ENCODE results near the gene ITGB3. TPM values are rescaled to one million over a fixed set of nuclear protein-coding genes. Genes with fewer than 3 reads are reported as not detected.

The ITGB3 gene
- total RNA-seq, 3 donors from 2014 or later (not counting 1 experiment from before 2014, with no cell fraction given), result 4.2 to 30.6 (median 11.6) TPM

DNA sequence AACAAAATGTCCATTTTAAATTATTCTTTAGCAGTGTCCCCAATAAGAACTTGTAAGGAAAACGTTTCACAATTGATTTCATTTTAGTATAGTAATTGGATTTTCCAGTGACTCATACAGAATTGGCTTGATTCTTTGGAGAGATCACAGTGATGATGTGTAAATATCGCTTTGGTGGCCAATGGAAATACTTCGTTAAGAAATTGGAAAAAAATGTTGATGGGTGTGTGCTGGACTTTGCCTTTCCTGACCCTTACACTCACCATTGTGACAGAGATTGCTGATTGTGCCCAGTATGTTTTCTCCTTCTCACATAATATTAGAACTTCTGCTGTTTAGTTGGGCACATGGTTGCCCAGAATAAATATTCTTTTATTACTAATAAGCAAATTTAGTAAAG lies 62.7 kb downstream of the ITGB3 start:
- DNase-seq, result no peak
- H3K36me3 Mint-ChIP-seq, result no peaks in the 10 kb centered on the region
- Histone ChIP-seq H3K36me3 (ENCODE audit: control insufficient read depth, insufficient read depth, low read length) (no peaks in the 10 kb centered on the region), H3K27ac (ENCODE audit: low read length) (no peak overlapping the region), H3K4me3 (ENCODE audit: low read length) (no peak overlapping the region), H3K9me3 (ENCODE audit: control insufficient read depth, insufficient read depth, low read length) (no peaks in the 10 kb centered on the region), H3K27me3 (ENCODE audit: control insufficient read depth, insufficient read depth, low read length) (no peaks in the 10 kb centered on the region), H3K4me1 (ENCODE audit: control insufficient read depth, insufficient read depth, low read length) (no peaks in the 10 kb centered on the region)
- H3K9me3 Mint-ChIP-seq, result no peaks in the 10 kb centered on the region
- ATAC-seq, result no peak
- TF ChIP-seq, protein P1, sequence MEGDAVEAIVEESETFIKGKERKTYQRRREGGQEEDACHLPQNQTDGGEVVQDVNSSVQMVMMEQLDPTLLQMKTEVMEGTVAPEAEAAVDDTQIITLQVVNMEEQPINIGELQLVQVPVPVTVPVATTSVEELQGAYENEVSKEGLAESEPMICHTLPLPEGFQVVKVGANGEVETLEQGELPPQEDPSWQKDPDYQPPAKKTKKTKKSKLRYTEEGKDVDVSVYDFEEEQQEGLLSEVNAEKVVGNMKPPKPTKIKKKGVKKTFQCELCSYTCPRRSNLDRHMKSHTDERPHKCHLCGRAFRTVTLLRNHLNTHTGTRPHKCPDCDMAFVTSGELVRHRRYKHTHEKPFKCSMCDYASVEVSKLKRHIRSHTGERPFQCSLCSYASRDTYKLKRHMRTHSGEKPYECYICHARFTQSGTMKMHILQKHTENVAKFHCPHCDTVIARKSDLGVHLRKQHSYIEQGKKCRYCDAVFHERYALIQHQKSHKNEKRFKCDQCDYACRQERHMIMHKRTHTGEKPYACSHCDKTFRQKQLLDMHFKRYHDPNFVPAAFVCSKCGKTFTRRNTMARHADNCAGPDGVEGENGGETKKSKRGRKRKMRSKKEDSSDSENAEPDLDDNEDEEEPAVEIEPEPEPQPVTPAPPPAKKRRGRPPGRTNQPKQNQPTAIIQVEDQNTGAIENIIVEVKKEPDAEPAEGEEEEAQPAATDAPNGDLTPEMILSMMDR (IDR thresholded peaks at IDR 0.05), result no peak
- intact Hi-C loops (cut with micrococcal nuclease), result loop anchor here (5.0 kb wide), 1 partner anchor 314 kb away; no protein-coding TSS in a partner anchor
- no peak overlapping the region for H3K27ac Mint-ChIP-seq
- no peak overlapping the region for H3K4me3 Mint-ChIP-seq
- H3K4me1 Mint-ChIP-seq, result no peaks in the 10 kb centered on the region
- H3K27me3 Mint-ChIP-seq (ENCODE audit: low read depth in 2 of 2), result peaks cover 9 to 11% of the 10 kb centered on the region in 2 donors
- no CpG with 5 or more reads among the region's 3 CpGs for WGBS (ENCODE audit: insufficient coverage)

DNA sequence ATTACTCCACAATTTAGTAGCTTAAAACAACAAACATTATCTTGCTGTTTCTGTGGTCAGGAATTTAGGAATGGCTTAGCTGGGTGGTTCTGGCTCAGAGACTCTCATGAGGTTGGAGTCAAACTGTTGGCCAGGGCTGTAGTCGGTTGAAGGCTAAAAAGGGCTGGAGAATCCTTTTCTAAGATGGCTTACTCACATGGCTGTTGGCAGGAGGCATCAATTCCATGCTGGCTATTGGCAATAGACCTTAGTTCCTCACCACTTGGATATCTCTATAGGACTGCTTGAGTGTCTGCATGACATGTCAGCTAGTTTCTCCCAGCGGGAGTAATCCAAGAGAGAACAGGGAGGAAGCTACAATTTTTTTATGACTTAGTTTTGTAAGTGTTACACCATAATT lies 63.5 kb downstream of the ITGB3 start:
- no peak for DNase-seq
- peaks cover 9 to 12% of the 10 kb centered on the region in 2 donors for H3K27me3 Mint-ChIP-seq (ENCODE audit: low read depth in 2 of 2)
- intact Hi-C loops (cut with micrococcal nuclease), result loop anchor here (5.0 kb wide), 1 partner anchor 315 kb away; no protein-coding TSS in a partner anchor

DNA sequence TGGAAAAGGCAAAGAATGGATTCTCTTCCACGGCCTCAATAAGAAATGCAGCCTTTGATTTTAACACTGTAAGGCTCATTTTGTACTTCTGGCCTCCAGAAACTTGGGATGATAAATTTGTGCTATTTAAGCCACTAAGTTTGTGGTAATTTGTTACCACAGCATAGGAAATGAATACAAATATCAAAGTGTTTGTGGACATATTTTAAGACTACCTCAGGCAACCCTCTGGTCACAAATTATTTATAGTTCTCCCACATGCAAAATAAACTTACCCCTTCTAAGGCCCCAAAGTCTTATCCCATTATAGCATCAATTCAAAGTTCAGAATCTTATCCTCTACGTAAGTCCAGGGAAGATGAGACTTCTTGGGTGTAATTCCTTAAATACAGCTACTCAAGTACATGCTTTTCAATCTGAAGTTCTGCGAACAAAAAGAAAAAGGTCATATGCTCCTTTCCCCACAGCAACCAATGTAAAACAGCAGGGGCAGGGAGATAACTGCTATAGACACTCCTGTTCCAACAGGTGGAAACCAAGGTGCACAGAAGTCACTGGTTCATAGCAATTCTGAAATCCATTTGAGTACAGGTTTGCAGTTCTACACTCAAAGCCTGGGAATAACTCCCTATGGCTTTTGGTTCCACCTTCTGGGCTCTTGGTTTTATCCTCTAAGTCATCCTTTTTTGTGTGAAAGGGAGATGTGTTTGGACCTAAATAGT lies 64.7 kb downstream of the ITGB3 start:
- 90% methylated on average over 3 of the region's 3 CpGs for WGBS (ENCODE audit: insufficient coverage)
- intact Hi-C loops (cut with micrococcal nuclease), result loop anchor here (5.0 kb wide), 1 partner anchor 316 kb away; no protein-coding TSS in a partner anchor
- Mint-ChIP-seq H3K27ac (no peak overlapping the region), H3K4me3 (no peak overlapping the region), H3K4me1 (peaks cover 4 to 9% of the 10 kb centered on the region in 2 donors), H3K9me3 (no peaks in the 10 kb centered on the region), H3K36me3 (no peaks in the 10 kb centered on the region), H3K27me3 (ENCODE audit: low read depth in 2 of 2) (peaks cover 12 to 15% of the 10 kb centered on the region in 2 donors)
- no peak overlapping the region for H3K4me3 ChIP-seq (ENCODE audit: low read length)
- peaks cover 3% of the 10 kb centered on the region for H3K4me1 ChIP-seq (ENCODE audit: control insufficient read depth, insufficient read depth, low read length)
- H3K36me3 ChIP-seq (ENCODE audit: control insufficient read depth, insufficient read depth, low read length), result no peaks in the 10 kb centered on the region
- H3K27me3 ChIP-seq (ENCODE audit: control insufficient read depth, insufficient read depth, low read length), result no peaks in the 10 kb centered on the region
- H3K9me3 ChIP-seq (ENCODE audit: control insufficient read depth, insufficient read depth, low read length), result no peaks in the 10 kb centered on the region
- TF ChIP-seq, protein P1 (IDR thresholded peaks at IDR 0.05), result no peak
- no peak overlapping the region for H3K27ac ChIP-seq (ENCODE audit: low read length)
- DNase-seq (peak in 1 of 2 donors; percentile 9), ATAC-seq (no peak)

More for the DNA sequence above, 63.5 kb downstream of the ITGB3 start:
- H3K27ac ChIP-seq (ENCODE audit: low read length), result no peak overlapping the region
- no peak overlapping the region for H3K4me3 Mint-ChIP-seq
- no peaks in the 10 kb centered on the region for H3K9me3 Mint-ChIP-seq
- no peaks in the 10 kb centered on the region for H3K4me1 ChIP-seq (ENCODE audit: control insufficient read depth, insufficient read depth, low read length)
- no peak for ATAC-seq
- TF ChIP-seq, protein P1 (IDR thresholded peaks at IDR 0.05), result no peak
- no peaks in the 10 kb centered on the region for H3K9me3 ChIP-seq (ENCODE audit: control insufficient read depth, insufficient read depth, low read length)
- 72% methylated on average over 1 of the region's 2 CpGs for WGBS (ENCODE audit: insufficient coverage)
- no peak overlapping the region for H3K27ac Mint-ChIP-seq
- no peaks in the 10 kb centered on the region for H3K4me1 Mint-ChIP-seq
- no peak overlapping the region for H3K4me3 ChIP-seq (ENCODE audit: low read length)
- no peaks in the 10 kb centered on the region for H3K36me3 ChIP-seq (ENCODE audit: control insufficient read depth, insufficient read depth, low read length)
- H3K36me3 Mint-ChIP-seq, result no peaks in the 10 kb centered on the region
- no peaks in the 10 kb centered on the region for H3K27me3 ChIP-seq (ENCODE audit: control insufficient read depth, insufficient read depth, low read length)
